Fibroblast of skin of left quadriceps (primary cell): ENCODE measurements around the gene PRR30.
"Not testable (repeated sequence)": the region's sequence is repeated elsewhere in the genome, so short reads cannot be mapped to it uniquely, and the experiment has no call there.

Source experiments
- DNase-seq, 2 experiments: peaks; one replicate each; pipeline ENCODE4 v3.0.0-alpha.2; 2013; ENCODE audit warnings: low read depth in 2 of 2

PRR30 gene

DNA sequence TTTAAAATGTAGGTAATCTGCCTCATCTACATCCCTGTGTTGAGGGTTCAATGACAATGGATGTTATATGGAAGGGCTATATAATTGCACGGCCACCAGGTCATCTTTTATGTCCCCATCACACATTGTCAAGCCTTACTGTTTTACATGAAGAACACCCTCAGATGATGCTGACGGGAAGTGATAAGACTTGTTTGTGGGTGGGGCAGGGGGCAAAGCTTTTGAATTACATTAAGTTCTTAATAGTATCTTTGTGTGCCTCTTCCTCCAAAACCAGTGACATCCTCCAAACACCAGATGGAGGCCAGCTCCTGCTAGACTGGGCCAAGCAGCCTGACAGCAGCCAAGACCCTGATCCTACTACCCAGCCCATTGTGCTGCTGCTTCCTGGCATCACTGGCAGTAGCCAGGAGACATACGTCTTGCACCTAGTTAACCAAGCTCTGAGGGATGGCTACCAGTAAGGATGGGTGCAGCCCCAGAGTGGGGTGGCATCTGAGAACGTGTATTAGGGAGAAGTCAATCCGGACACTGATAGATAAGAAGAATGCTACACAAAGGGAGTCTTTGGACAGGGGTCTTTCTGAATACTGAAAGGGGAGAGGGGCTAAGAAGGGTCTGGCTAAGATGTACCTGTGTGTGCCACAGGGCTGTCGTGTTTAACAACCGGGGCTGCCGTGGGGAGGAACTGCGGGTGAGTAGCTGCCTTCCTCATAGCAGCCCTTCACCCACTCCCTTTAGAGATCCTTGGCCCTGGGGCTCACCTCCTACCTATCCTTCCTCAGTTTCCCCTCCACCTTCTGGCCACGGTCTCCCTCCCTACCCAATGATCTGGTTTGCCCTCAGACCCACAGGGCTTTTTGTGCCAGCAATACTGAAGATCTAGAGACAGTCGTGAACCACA, 10.3 kb downstream of the PRR30 start:
- DNase-seq, result no peak

DNA sequence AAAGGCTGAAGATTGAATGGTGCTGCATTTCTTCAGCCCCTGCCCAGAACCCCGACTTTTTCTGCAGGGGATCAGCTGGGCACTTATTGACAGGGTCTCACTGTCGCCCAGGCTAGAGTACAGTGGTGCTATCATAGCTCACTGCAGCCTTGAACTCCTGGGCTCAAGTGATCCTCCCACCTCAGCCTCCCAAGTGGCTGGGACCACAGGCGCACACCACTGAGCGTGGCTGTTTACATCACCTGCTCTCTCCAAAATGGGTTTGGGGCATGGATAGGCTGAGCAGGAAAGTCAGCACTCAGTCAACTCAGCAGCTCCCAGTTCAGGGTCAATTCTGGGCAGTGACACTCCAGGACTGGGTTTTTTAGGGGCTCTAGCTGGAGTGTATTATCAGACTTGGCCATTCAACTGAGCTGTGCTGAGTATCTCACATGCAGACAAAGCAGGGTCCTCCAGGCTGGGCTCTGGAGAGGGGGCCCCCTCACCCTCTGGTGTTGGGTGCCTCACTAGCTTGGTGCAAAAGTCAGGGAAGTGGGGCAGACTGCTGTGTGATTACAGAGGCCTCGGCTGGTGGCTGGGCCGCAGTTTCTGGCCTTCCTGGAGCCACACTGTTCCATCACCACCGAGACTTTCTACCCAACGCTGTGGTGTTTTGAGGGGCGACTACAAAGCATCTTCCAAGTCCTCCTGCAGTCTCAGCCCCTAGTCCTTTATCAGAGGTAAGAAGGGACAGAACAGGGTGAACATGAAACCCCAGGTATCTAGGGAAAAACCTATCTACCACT, 11.1 kb downstream of the PRR30 start:
- no peak for DNase-seq

DNA sequence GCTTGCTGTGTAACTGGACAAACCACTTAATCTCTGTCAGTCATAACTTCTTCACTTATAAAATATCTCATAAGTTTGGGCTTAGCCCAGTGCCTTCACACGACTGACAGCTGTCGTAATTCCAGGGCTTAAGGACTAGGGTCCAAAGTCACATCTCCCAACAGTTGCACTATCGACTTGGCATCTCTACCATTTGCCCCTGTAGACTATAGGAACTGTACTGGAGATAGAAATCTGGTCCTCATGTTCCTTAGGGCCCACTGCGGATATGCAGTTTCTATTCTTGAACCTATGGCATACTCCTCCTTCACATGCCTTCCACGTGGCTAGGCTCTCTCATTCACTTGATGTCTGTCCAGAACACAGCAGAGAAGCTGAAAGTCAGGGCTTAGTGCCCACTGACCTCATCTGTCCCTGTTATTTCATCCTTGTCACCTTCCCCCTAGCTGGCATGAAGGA, 12.9 kb downstream of the PRR30 start:
- no peak for DNase-seq

- DNase-seq, result no peak
These were observed 14.1 kb downstream of the PRR30 start for GRCh38 chr2:27125104-27125503.

DNA sequence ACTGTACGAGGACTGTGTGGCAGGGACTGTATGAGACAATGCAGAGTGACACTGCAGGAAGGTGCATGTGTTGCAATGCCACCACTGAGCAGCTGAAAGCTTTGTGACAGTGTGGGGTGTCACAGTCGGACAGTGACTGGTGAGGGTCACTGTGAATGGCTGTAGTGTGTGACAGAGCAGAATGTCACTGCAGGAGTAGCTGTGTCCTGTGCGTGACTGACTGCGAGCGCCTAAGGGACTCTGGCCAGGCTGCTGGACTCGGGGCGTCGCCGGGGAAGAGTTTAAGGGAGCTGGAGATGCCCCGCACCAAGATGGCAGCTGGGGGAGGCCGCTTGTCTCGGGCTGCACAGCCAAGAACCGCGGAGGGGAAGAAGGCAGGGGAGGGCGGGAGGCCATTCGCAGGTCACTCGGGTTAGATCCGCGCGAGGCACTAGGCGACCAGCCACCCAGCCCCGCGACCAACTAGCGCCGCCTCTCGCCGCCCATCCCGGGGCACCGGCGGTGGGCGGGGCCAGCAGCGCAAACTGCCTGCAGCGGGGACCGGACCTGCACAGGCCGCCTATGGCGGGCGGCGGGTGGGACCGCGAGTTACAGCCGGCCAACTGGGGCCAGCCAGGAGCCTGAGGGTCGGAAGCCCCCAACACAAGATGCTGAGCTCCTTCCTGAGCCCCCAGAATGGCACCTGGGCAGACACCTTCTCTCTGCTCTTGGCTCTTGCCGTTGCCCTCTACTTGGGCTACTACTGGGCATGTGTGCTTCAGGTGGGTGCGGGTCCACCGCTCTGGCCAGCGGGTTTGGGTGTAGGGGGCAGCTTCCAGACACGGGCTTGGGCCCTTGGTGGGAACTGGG, 15.7 kb downstream of the PRR30 start, which contains the start of gene ABHD1:
Gene ABHD1 (plus strand): TSS at position 514 of the 849 bp plus-strand sequence. CDS start 134 bp downstream, at position 648.
- no peak for DNase-seq

DNA sequence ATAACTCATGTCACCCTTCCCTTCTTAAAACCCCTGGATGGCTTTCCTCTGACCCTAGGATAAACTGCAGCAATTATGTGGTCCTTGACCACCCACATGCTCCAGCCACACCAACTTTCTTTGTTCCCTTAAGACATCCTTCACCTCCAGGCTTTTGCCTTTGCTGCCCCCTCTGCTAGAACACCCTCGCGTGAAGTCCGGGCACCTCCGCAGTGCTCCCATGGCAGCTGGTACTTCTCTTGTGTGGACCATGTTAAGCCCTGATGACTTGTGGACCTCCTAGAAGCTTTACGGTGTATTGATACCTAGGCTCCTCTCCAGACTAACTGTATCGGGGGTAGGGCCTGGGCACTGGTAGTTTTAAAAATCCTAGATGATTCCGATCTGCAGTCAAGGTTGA, 16.4 kb downstream of the PRR30 start:
- DNase-seq, result no peak

GRCh38 chr2:27121906-27122305, 17.3 kb downstream of the PRR30 start:
- DNase-seq, result no peak

- DNase-seq, result not testable (repeated sequence)
These were observed 19.9 kb downstream of the PRR30 start for GRCh38 chr2:27119330-27119670.

DNA sequence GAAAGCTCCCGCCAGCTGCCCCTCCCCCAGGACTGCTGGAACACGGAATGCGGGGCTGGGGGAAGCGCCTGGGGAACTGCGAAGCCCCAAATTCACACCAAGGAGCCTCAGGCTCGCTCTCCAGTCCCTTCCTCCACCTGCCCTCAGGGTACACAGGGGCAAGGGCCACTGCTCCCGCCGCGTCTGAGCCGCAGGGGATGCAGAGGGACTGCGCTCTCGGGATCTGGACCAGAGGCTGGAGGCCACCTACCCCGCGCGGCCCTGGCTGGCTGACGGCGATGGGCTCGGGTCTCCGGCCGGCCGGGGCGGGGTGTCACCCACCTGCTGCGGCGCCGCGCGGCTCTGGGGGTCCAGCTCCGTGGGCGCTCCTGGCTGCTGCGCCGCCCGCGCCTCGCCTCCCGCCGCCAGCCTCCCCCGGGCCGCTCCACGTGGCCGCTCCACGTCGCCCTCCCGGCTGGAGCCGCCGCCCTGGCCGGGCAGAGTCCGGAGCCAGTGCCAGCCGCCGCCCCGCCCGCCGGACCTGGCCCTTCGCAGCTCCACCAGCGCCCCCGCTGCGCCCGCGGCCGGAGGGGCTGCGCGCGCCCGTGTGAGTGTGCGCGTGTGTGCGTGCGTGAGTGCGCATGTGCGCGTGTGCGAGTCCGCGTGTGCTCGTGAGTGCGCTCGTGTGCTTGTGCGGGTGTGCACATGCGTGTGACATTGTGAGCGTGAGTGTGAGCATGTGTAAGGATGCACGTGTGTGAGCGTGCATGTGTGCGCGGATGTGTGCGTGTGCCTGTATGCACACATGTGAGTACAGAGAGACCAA, 20.5 kb downstream of the PRR30 start, which contains the start of gene CGREF1:
Gene CGREF1 (minus strand): TSS at position 604 of the 805 bp plus-strand sequence. CDS start 14,762 bp downstream, outside the sequence.
- no peak for DNase-seq

GRCh38 chr2:27117995-27118524, 21.1 kb downstream of the PRR30 start:
- no peak for DNase-seq

DNA sequence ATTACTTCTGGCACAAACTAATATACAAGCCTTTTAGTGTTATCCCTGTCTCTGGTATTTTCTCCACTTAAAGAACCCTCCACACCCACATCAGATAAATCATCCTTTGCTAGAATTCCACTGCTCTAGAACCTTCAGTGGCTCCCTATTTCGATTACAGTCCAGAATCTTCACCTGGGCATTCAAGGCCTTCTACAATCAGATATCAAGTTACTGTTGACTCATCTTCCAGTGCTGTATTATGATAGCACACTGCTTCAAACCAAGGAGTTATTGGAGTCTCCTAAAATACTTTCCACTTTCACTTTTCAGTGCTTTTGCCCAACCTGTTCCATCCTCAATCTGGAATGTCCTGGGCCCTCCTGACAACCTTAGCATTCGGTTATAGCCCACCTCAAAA, 23.7 kb downstream of the PRR30 start:
- no peak for DNase-seq

GRCh38 chr2:27111392-27112078, 27.7 kb downstream of the PRR30 start:
- not testable (repeated sequence) for DNase-seq

DNA sequence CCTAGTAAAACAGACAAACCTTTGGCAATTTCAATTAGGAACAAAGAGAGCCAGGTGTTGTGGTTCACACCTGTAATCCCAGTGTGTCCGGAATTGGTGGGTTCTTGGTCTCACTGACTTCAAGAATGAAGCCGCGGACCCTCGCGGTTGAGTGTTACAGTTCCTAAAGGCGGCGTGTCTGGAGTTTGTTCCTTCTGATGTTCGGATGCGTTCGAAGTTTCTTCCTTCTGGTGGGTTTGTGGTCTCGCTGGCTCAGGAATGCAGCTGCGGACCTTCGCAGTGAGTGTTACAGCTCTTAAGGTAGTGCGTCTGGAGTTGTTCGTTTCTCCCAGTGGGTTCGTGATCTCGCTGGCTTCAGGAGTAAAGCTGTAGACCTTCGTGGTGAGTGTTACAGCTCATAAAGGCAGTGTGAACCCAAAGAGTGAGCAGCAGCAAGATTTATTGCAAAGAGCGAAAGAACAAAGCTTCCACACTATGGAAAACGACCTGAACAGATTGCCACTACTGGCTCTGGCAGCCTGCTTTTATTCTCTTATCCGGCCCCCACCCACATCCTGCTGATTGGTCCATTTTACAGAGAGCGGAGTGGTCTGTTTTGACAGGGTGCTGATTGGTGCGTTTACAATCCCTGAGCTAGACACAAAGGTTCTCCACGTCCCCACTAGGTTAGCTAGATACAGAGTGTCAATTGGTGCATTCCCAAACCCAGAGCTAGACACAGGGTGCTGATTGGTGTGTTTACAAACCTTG, 28.4 kb downstream of the PRR30 start:
- not testable (repeated sequence) for DNase-seq

DNA sequence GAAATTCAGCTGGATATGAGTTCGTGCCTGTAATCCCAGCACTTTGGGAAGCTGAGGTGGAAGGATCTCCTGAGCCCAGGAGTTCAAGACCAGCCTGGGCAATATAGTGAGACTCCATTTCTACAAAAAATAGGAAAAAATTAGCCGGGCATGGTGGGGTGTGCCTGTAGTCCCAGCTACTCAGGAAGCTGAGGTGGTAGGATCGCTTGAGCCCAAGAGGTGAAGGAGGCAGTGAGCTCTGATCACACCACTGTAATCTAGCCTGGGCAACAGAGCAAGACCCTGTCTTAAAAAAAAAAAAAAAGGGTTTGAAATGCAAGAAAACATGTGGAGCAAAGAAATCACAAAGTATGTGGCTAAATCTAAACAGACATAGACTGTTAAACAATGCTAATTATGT, 30.1 kb downstream of the PRR30 start:
- no peak for DNase-seq

DNA sequence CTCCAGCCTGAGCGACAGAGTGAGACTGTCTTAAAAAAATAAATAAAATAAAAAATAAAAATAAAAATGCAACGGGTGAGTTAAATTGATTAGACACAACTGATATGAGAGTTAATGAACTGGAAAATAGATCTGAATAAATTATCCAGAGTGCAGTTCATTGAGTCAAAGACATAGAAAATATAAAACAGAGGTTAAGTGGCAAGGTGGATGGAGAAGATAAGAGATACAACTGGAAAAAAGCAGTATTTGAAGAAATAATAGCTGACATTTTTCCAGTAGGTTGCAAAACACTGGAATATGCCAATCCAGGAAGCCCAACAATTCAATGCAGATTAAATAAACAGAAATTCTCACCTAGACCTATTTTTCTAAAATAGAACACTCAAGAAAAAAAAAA, 31.0 kb downstream of the PRR30 start:
- DNase-seq, result no peak

- DNase-seq, result no peak
These were observed 33.2 kb downstream of the PRR30 start for GRCh38 chr2:27105981-27106380.

DNA sequence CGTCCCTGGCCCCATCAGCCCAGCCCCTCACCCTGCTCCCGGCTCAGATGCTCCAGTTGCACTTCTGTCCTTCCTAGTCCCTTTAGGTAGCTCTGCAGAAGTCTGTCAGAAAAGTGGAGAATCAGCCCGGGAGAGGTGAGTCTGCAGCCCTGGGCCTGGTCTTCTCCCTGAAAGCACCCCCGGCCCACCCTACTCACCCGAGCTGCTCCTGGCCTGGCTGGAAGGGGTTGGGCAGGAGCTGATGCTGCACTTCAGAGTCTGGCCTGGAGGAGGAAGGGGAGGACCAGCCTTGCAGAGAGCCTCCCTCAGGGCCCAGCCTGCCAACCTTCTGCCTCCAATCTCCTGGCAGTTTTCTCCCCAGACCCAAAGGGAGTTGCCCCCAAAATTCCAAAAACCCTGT, 36.9 kb downstream of the PRR30 start:
- DNase-seq, result no peak

- DNase-seq, result no peak
These were observed 39.2 kb downstream of the PRR30 start for GRCh38 chr2:27100036-27100435.

DNA sequence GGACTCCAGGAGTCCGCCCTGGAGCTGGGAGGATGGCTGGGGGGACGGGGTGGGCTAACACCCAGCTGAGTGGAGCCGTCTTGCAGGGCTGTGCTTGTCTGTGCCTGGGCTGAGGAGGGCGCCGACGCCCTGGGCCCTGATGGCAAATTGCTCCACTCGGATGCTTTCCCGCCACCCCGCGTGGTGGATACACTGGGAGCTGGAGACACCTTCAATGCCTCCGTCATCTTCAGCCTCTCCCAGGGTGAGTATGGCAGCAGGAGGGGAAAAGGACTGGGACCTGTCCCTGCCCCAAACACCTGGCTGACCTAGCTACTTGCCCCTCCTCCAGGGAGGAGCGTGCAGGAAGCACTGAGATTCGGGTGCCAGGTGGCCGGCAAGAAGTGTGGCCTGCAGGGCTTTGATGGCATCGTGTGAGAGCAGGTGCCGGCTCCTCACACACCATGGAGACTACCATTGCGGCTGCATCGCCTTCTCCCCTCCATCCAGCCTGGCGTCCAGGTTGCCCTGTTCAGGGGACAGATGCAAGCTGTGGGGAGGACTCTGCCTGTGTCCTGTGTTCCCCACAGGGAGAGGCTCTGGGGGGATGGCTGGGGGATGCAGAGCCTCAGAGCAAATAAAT, 39.8 kb downstream of the PRR30 start:
- no peak for DNase-seq
